ENCODE data around the gene NDUFAF2. TPM values are rescaled to one million over a fixed set of nuclear protein-coding genes. Genes with fewer than 3 reads are reported as not detected.

NDUFAF2 gene
- total and polyA plus RNA-seq, 4 donors = 18.2 to 40.2 (median 36.1) TPM

DNA sequence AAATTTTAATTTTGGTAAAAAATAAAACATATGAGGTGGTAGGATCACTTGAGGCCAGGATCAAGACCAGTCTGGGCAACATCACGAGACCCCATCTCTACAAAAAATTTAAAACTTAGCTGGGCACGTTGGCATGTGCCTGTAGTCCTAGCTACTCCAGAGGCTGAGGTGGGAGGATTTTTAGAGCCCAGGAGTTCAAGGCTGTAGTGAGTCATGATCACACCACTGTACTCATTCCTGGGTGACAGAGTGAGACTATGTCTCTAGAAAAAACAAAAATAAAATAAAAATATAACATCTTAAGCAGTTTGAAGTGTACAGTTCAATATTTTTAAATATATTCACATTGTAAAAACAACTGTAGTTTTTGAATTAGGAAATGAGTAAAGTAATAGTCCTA lies 108.9 kb downstream of the NDUFAF2 start:
- no peaks in the 10 kb centered on the region for H3K9me3 ChIP-seq (ENCODE audit: control insufficient read depth, insufficient read depth, low read length)
- WGBS (ENCODE audit: insufficient coverage) = no CpG with 5 or more reads among the region's 2 CpGs
- DNase-seq (ENCODE audit: low read depth in 4 of 6, low spot score in 6 of 6) = no peak
- H3K4me3 ChIP-seq (ENCODE audit: low read depth, low read length) = no peak overlapping the region
- no peaks in the 10 kb centered on the region for H3K36me3 ChIP-seq (ENCODE audit: control insufficient read depth, insufficient read depth, low read length)
- no peaks in the 10 kb centered on the region for H3K27me3 ChIP-seq (ENCODE audit: control insufficient read depth, insufficient read depth, low read length)
- no peak overlapping the region for H3K27ac ChIP-seq (ENCODE audit: low read depth, low read length)
- H3K4me1 ChIP-seq (ENCODE audit: control insufficient read depth, insufficient read depth, low read length) = no peaks in the 10 kb centered on the region

DNA sequence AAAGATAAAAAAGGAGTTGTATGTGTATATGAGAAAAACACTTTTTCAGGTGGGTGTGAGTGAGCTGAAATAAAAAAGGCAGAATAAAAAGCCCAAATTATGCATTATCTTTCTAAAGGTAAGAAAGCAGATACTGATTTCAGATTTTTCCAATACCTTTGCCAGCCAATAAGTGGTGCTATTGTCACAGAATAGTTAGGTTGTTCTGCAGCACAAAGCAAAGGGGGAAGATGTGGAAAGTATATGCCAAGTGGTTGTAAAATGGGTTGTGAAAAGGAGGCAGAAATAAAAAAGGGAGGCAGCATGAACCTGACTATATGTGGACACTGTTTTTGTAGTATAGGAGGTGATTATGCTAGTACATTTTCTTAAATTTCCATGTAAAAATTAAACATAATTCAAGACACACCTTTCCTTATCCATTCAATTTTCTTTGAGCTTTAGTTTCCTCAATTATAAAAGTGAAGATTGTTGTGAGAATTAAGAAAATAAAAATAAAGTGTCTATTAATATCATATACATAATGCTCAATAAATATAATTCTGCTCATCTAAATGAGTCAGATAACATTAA lies 110.5 kb downstream of the NDUFAF2 start:
- H3K4me1 ChIP-seq (ENCODE audit: control insufficient read depth, insufficient read depth, low read length) = no peaks in the 10 kb centered on the region
- H3K27ac ChIP-seq (ENCODE audit: low read depth, low read length) = no peak overlapping the region
- no peaks in the 10 kb centered on the region for H3K27me3 ChIP-seq (ENCODE audit: control insufficient read depth, insufficient read depth, low read length)
- no peak overlapping the region for H3K4me3 ChIP-seq (ENCODE audit: low read depth, low read length)
- H3K36me3 ChIP-seq (ENCODE audit: control insufficient read depth, insufficient read depth, low read length) = no peaks in the 10 kb centered on the region
- DNase-seq (ENCODE audit: low read depth in 4 of 6, low spot score in 6 of 6) = peak; percentile 12 to 89 (median 24)
- no peaks in the 10 kb centered on the region for H3K9me3 ChIP-seq (ENCODE audit: control insufficient read depth, insufficient read depth, low read length)

DNA sequence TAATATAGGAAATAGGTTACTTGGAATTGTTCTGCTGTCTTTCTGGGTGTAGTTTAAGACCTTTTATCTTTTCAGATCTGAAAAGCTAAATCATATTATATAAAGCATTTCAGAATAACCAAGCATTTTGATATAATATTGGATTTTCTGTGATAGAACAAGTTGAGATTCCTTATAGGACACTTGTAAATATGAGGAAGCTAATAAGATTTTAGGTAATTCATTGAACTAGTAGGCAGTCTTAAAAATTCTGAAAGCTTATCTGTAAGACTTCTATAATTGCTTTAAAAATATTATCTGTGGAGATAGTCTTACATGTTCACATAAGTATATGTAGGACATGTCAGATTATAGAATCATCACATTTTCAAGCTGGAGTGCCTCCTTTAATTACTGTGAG lies 114.5 kb downstream of the NDUFAF2 start:
- Histone ChIP-seq H3K4me3 (ENCODE audit: low read depth, low read length) (no peak overlapping the region), H3K36me3 (ENCODE audit: control insufficient read depth, insufficient read depth, low read length) (no peaks in the 10 kb centered on the region), H3K4me1 (ENCODE audit: control insufficient read depth, insufficient read depth, low read length) (no peaks in the 10 kb centered on the region), H3K27me3 (ENCODE audit: control insufficient read depth, insufficient read depth, low read length) (no peaks in the 10 kb centered on the region), H3K27ac (ENCODE audit: low read depth, low read length) (no peak overlapping the region), H3K9me3 (ENCODE audit: control insufficient read depth, insufficient read depth, low read length) (peaks cover 8% of the 10 kb centered on the region)
- no peak for DNase-seq (ENCODE audit: low read depth in 4 of 6, low spot score in 6 of 6)

DNA sequence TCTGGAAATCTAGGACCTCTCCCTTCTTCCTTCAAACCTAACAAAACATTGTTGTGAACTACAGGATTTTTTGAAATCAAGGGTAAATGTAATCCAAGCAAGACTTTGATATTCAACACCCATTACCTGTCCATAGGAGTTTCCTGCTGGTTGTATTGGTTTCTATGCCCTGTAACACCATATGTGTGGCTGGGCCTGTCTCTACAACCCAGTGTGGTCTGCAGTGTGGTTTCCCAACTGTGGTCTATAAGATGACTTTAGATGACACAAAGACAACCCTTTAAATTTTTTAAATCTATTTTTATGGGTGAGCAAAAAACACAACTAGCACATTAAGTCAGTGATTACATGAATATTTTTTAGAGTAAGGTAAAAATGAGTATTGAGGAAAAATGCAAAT lies 124.1 kb downstream of the NDUFAF2 start:
- Histone ChIP-seq H3K27ac (ENCODE audit: low read depth, low read length) (no peak overlapping the region), H3K36me3 (ENCODE audit: control insufficient read depth, insufficient read depth, low read length) (no peaks in the 10 kb centered on the region), H3K27me3 (ENCODE audit: control insufficient read depth, insufficient read depth, low read length) (no peaks in the 10 kb centered on the region), H3K4me1 (ENCODE audit: control insufficient read depth, insufficient read depth, low read length) (no peaks in the 10 kb centered on the region), H3K4me3 (ENCODE audit: low read depth, low read length) (no peak overlapping the region), H3K9me3 (ENCODE audit: control insufficient read depth, insufficient read depth, low read length) (peaks cover 4% of the 10 kb centered on the region)
- DNase-seq (ENCODE audit: low read depth in 4 of 6, low spot score in 6 of 6) = no peak

DNA sequence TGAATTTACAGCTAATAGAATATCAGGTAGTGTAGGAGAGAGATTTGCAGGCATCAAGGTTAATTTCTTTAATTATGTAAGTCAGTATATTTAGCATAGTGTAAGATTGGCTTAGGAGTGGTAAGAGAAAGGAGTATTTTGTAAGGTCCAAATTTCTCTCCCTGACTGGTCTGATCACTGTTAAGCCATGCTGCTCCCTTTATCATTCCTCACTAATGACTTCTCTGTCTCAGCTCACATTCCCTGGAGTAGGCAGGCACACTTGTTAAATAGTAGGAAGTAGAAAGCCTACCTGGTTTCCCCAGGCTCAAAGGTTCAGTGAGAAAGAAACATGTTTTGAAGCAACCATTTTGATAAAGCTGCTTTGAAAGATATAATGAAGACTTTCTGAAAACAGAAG lies 126.5 kb downstream of the NDUFAF2 start:
- H3K27me3 ChIP-seq (ENCODE audit: control insufficient read depth, insufficient read depth, low read length) = no peaks in the 10 kb centered on the region
- H3K9me3 ChIP-seq (ENCODE audit: control insufficient read depth, insufficient read depth, low read length) = peaks cover 2% of the 10 kb centered on the region
- no peak overlapping the region for H3K4me3 ChIP-seq (ENCODE audit: low read depth, low read length)
- H3K36me3 ChIP-seq (ENCODE audit: control insufficient read depth, insufficient read depth, low read length) = no peaks in the 10 kb centered on the region
- H3K27ac ChIP-seq (ENCODE audit: low read depth, low read length) = no peak overlapping the region
- peak in 1 of 6 donors; percentile 23 for DNase-seq (ENCODE audit: low read depth in 4 of 6, low spot score in 6 of 6)
- H3K4me1 ChIP-seq (ENCODE audit: control insufficient read depth, insufficient read depth, low read length) = no peaks in the 10 kb centered on the region

DNA sequence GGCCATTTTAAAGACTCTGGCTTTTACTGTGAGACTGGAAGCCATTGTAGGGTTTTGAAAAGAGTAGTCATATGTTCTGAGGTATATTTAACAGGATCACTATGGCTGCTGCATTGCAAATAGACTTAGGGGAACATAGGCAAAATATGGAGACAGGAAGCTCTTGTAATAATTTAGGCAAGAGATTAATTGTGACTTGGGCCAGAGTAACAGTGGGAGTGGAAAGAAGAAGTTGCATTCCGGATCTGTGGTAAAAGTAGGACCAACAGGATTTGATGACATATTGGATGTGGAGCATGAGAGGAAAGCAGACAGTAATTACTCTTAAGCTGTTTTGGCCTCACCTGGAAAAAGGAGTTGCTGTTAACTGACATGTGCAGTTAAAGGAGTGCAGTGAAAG lies 131.6 kb downstream of the NDUFAF2 start:
- no peaks in the 10 kb centered on the region for H3K4me1 ChIP-seq (ENCODE audit: control insufficient read depth, insufficient read depth, low read length)
- no peak overlapping the region for H3K27ac ChIP-seq (ENCODE audit: low read depth, low read length)
- no peaks in the 10 kb centered on the region for H3K36me3 ChIP-seq (ENCODE audit: control insufficient read depth, insufficient read depth, low read length)
- H3K4me3 ChIP-seq (ENCODE audit: low read depth, low read length) = no peak overlapping the region
- DNase-seq (ENCODE audit: low read depth in 4 of 6, low spot score in 6 of 6) = no peak
- H3K27me3 ChIP-seq (ENCODE audit: control insufficient read depth, insufficient read depth, low read length) = no peaks in the 10 kb centered on the region
- 95% methylated on average over 1 of the region's 1 CpG for WGBS (ENCODE audit: insufficient coverage)
- H3K9me3 ChIP-seq (ENCODE audit: control insufficient read depth, insufficient read depth, low read length) = no peaks in the 10 kb centered on the region

DNA sequence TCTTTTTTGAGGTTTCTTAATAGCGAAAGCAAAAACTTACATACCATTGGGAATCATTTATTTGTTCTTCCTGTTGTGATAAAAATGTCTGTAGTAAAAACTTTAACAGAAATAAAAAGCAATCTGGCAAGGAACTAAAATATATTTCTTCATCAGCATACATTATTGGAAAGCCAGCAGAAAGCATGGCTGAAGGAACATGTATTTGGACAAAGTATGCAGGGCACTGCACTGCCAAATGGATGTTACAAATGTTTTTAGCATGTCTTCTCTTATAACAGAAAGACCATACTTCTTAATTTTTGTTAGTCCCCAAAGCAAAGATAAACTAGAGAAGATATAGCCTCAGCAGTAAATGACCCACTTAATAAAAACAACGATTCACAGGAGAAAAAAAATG lies 136.7 kb downstream of the NDUFAF2 start:
- no peak overlapping the region for H3K4me3 ChIP-seq (ENCODE audit: low read depth, low read length)
- H3K27ac ChIP-seq (ENCODE audit: low read depth, low read length) = no peak overlapping the region
- no peak for DNase-seq (ENCODE audit: low read depth in 4 of 6, low spot score in 6 of 6)
- H3K4me1 ChIP-seq (ENCODE audit: control insufficient read depth, insufficient read depth, low read length) = no peaks in the 10 kb centered on the region
- no peaks in the 10 kb centered on the region for H3K9me3 ChIP-seq (ENCODE audit: control insufficient read depth, insufficient read depth, low read length)
- no peaks in the 10 kb centered on the region for H3K36me3 ChIP-seq (ENCODE audit: control insufficient read depth, insufficient read depth, low read length)
- no CpG with 5 or more reads among the region's 2 CpGs for WGBS (ENCODE audit: insufficient coverage)
- H3K27me3 ChIP-seq (ENCODE audit: control insufficient read depth, insufficient read depth, low read length) = no peaks in the 10 kb centered on the region

DNA sequence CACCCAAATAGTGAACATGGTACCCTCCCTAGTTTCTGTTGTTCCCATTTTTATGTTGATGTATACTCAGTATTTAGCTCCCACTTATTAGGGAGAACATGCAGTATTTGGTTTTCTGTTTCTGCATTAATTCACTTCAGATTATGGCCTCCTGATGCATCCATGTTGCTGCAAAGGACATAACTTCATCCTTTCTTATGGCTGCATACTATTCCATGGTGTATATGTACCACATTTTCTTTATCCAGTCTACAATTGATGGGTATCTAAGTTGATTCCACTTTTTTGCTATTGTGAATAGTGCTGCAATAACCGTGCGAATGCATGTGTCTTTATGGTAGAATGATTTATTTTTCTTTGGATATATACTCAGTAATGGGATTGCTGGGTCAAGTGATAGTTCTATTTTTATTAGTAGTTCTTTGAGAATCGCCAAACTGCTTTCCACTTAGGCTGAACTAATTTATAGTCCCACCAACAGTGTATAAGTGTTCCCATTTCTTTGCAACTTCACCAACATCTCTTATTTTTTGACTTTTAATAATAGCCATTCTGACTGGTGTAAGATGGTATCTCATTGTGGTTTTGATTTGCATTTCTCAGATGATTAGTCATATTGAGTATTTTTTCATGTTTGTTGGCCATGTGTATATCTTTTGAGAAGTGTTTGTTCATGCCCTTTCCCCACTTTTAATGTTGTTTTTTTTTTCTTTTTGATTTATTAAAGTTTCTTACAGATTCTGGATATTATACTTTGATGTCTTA lies 137.7 kb downstream of the NDUFAF2 start:
- H3K4me3 ChIP-seq (ENCODE audit: low read depth, low read length) = no peak overlapping the region
- no peaks in the 10 kb centered on the region for H3K9me3 ChIP-seq (ENCODE audit: control insufficient read depth, insufficient read depth, low read length)
- no CpG with 5 or more reads among the region's 3 CpGs for WGBS (ENCODE audit: insufficient coverage)
- H3K36me3 ChIP-seq (ENCODE audit: control insufficient read depth, insufficient read depth, low read length) = no peaks in the 10 kb centered on the region
- no peaks in the 10 kb centered on the region for H3K4me1 ChIP-seq (ENCODE audit: control insufficient read depth, insufficient read depth, low read length)
- H3K27me3 ChIP-seq (ENCODE audit: control insufficient read depth, insufficient read depth, low read length) = no peaks in the 10 kb centered on the region
- DNase-seq (ENCODE audit: low read depth in 4 of 6, low spot score in 6 of 6) = no peak
- no peak overlapping the region for H3K27ac ChIP-seq (ENCODE audit: low read depth, low read length)

DNA sequence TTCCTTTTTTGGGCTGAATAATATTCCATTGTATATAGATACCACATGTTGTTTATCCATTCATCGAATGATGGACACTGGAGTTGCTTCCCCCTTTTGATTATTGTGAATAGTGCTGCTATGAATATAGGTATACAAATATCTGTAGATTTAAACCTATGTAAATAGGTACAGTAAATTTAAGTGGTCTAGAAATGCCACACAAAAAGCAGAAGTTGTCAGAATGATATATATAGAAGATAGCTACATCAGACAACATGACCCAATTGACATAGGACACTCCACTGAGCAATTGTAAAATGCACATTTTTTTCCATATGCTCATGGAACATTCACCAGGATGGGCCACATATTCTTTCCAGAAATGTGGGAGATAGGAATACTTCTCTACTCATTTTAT lies 139.7 kb downstream of the NDUFAF2 start:
- no peak for DNase-seq (ENCODE audit: low read depth in 4 of 6, low spot score in 6 of 6)
- H3K4me3 ChIP-seq (ENCODE audit: low read depth, low read length) = no peak overlapping the region
- H3K36me3 ChIP-seq (ENCODE audit: control insufficient read depth, insufficient read depth, low read length) = no peaks in the 10 kb centered on the region
- H3K27ac ChIP-seq (ENCODE audit: low read depth, low read length) = no peak overlapping the region
- no peaks in the 10 kb centered on the region for H3K27me3 ChIP-seq (ENCODE audit: control insufficient read depth, insufficient read depth, low read length)
- no CpG with 5 or more reads among the region's 1 CpG for WGBS (ENCODE audit: insufficient coverage)
- H3K9me3 ChIP-seq (ENCODE audit: control insufficient read depth, insufficient read depth, low read length) = no peaks in the 10 kb centered on the region
- no peaks in the 10 kb centered on the region for H3K4me1 ChIP-seq (ENCODE audit: control insufficient read depth, insufficient read depth, low read length)

DNA sequence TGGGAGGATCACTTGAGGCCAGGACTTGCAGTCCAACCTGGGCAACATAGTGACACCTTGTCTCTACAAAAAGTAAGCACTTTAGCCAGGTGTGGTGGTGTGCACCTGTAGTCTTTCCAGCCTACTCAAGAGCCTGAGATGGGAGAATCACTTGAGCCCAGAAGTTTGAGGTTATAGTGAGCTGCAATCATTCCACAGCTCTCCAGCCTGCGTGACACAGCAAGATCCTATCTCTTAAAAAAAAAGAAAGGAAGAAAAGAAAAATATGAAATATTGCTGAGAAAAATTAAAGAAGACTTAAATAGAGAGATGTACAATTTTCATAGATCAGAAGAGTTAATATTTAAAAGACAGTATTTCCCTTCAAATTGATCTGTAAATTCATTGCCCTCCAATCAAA lies 140.9 kb downstream of the NDUFAF2 start:
- WGBS (ENCODE audit: insufficient coverage) = no CpG with 5 or more reads among the region's 1 CpG

More for the DNA sequence above, 140.9 kb downstream of the NDUFAF2 start:
- Histone ChIP-seq H3K9me3 (ENCODE audit: control insufficient read depth, insufficient read depth, low read length) (no peaks in the 10 kb centered on the region), H3K4me3 (ENCODE audit: low read depth, low read length) (no peak overlapping the region), H3K27ac (ENCODE audit: low read depth, low read length) (no peak overlapping the region), H3K27me3 (ENCODE audit: control insufficient read depth, insufficient read depth, low read length) (no peaks in the 10 kb centered on the region), H3K4me1 (ENCODE audit: control insufficient read depth, insufficient read depth, low read length) (no peaks in the 10 kb centered on the region), H3K36me3 (ENCODE audit: control insufficient read depth, insufficient read depth, low read length) (no peaks in the 10 kb centered on the region)
- DNase-seq (ENCODE audit: low read depth in 4 of 6, low spot score in 6 of 6) = no peak

All from spinal cord (tissue), 10 donors.